HepG2 (cell line): Measurements from ENCODE around the gene RHEBL1. TPM values are rescaled to one million over a fixed set of nuclear protein-coding genes. Genes with fewer than 3 reads are reported as not detected.

ENCODE experiments used
- RAD21 ChIP-seq: fragments of 450-650 bp; formaldehyde crosslinking; IDR thresholded peaks from 2 replicates; pipeline ENCODE4 v1.5.0; 2020; ENCODE audit warnings: mild to moderate bottlenecking
- REL ChIP-seq: sonication (generic); formaldehyde crosslinking; conservative IDR thresholded peaks from 2 replicates; pipeline ENCODE4 v1.8.0; 2022; ENCODE audit warnings: mild to moderate bottlenecking, missing genetic modification reagents, moderate library complexity
- ZNF7 ChIP-seq: IDR thresholded peaks from 2 replicates; pipeline ENCODE4 v1.6.1; 2016; ENCODE audit warnings: missing biosample characterization, missing genetic modification reagents
- polyA plus RNA-seq, 8 experiments: library from polyadenylated mRNA; depleted of rRNA in 3 of 8; stranded (reverse) in 7 of 8; unstranded in 1 of 8; fragments of >200 nt; fragmentation: Illumina TruSeq in 4 of 8; extraction: Trizol in 4 of 8; gene quantifications; 2 replicates each; pipeline versions ENCODE4 v1.2.1 to v1.2.3, GENCODE V29; 2011 to 2016; ENCODE audit warnings: low read depth in 4 of 8, missing spikeins in 1 of 8, mixed read lengths in 1 of 8; ENCODE audit not compliant: insufficient read depth in 1 of 8
- total RNA-seq, 5 experiments: library from RNA; depleted of rRNA; stranded (reverse); fragments of >200 nt; fragmentation: Illumina TruSeq; extraction: Trizol; gene quantifications; 2 replicates each; pipeline ENCODE4 v1.2.3, GENCODE V29; 2016; ENCODE audit warnings: low read depth in 1 of 5
- TF ChIP-seq, protein P1 (sequence below): sonication (generic); formaldehyde crosslinking; IDR thresholded peaks from 2 replicates; pipeline ENCODE4 v1.5.0; 2020; ENCODE audit warnings: mild to moderate bottlenecking, missing genetic modification reagents, borderline replicate concordance
- TF ChIP-seq, protein P2 (sequence below): sonication (generic); formaldehyde crosslinking; IDR thresholded peaks from 2 replicates; pipeline ENCODE4 v1.4.0; 2020; ENCODE audit warnings: missing genetic modification reagents
- TF ChIP-seq, protein P3 (sequence below): sonication (generic); formaldehyde crosslinking; IDR thresholded peaks from 2 replicates; pipeline ENCODE4 v1.4.0; 2020; ENCODE audit warnings: mild to moderate bottlenecking, missing genetic modification reagents

RHEBL1 gene
- total and polyA plus RNA-seq, 2 of the 13 experiments (the other 11 are each of a cell fraction or from before 2014, with no cell fraction given): 1.4 to 2.5 TPM

DNA sequence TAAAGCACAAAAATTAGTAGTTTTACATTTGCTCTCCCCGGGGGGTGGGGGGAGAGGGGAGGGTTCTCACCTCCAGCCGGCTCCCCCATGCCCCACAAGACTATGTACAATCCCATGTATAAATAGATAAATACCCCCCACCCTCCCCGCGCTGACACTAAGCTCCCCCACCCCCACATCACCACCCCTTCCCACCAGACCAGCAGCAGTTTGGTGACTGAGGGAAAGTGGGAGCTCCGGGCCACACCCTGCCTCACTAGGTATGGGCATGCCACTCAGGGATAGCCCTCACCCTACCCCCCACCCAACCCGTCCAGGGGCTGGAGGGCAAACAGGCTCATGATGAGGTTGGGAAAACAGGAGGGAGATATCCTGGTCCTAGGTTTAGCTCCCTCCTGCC is 49.3 kb downstream of the RHEBL1 start (continued):
- TF ChIP-seq, protein P1, sequence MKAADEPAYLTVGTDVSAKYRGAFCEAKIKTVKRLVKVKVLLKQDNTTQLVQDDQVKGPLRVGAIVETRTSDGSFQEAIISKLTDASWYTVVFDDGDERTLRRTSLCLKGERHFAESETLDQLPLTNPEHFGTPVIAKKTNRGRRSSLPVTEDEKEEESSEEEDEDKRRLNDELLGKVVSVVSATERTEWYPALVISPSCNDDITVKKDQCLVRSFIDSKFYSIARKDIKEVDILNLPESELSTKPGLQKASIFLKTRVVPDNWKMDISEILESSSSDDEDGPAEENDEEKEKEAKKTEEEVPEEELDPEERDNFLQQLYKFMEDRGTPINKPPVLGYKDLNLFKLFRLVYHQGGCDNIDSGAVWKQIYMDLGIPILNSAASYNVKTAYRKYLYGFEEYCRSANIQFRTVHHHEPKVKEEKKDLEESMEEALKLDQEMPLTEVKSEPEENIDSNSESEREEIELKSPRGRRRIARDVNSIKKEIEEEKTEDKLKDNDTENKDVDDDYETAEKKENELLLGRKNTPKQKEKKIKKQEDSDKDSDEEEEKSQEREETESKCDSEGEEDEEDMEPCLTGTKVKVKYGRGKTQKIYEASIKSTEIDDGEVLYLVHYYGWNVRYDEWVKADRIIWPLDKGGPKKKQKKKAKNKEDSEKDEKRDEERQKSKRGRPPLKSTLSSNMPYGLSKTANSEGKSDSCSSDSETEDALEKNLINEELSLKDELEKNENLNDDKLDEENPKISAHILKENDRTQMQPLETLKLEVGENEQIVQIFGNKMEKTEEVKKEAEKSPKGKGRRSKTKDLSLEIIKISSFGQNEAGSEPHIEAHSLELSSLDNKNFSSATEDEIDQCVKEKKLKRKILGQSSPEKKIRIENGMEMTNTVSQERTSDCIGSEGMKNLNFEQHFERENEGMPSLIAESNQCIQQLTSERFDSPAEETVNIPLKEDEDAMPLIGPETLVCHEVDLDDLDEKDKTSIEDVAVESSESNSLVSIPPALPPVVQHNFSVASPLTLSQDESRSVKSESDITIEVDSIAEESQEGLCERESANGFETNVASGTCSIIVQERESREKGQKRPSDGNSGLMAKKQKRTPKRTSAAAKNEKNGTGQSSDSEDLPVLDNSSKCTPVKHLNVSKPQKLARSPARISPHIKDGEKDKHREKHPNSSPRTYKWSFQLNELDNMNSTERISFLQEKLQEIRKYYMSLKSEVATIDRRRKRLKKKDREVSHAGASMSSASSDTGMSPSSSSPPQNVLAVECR (CRISPR knock-in tag): no peak
- TF ChIP-seq REL: no peak
- TF ChIP-seq ZNF7 (CRISPR knock-in tag): no peak
- TF ChIP-seq, protein P2, sequence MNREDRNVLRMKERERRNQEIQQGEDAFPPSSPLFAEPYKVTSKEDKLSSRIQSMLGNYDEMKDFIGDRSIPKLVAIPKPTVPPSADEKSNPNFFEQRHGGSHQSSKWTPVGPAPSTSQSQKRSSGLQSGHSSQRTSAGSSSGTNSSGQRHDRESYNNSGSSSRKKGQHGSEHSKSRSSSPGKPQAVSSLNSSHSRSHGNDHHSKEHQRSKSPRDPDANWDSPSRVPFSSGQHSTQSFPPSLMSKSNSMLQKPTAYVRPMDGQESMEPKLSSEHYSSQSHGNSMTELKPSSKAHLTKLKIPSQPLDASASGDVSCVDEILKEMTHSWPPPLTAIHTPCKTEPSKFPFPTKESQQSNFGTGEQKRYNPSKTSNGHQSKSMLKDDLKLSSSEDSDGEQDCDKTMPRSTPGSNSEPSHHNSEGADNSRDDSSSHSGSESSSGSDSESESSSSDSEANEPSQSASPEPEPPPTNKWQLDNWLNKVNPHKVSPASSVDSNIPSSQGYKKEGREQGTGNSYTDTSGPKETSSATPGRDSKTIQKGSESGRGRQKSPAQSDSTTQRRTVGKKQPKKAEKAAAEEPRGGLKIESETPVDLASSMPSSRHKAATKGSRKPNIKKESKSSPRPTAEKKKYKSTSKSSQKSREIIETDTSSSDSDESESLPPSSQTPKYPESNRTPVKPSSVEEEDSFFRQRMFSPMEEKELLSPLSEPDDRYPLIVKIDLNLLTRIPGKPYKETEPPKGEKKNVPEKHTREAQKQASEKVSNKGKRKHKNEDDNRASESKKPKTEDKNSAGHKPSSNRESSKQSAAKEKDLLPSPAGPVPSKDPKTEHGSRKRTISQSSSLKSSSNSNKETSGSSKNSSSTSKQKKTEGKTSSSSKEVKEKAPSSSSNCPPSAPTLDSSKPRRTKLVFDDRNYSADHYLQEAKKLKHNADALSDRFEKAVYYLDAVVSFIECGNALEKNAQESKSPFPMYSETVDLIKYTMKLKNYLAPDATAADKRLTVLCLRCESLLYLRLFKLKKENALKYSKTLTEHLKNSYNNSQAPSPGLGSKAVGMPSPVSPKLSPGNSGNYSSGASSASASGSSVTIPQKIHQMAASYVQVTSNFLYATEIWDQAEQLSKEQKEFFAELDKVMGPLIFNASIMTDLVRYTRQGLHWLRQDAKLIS: no peak
- TF ChIP-seq, protein P3, sequence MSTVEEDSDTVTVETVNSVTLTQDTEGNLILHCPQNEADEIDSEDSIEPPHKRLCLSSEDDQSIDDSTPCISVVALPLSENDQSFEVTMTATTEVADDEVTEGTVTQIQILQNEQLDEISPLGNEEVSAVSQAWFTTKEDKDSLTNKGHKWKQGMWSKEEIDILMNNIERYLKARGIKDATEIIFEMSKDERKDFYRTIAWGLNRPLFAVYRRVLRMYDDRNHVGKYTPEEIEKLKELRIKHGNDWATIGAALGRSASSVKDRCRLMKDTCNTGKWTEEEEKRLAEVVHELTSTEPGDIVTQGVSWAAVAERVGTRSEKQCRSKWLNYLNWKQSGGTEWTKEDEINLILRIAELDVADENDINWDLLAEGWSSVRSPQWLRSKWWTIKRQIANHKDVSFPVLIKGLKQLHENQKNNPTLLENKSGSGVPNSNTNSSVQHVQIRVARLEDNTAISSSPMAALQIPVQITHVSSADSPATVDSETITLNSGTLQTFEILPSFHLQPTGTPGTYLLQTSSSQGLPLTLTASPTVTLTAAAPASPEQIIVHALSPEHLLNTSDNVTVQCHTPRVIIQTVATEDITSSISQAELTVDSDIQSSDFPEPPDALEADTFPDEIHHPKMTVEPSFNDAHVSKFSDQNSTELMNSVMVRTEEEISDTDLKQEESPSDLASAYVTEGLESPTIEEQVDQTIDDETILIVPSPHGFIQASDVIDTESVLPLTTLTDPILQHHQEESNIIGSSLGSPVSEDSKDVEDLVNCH (CRISPR knock-in tag): no peak
- no peak for TF ChIP-seq RAD21 (CRISPR knock-in tag)
